ENCODE data around the gene ZRANB1. TPM values are rescaled to one million over a fixed set of nuclear protein-coding genes. Genes with fewer than 3 reads are reported as not detected.

Gene ZRANB1
- total and polyA plus RNA-seq, 2 of the 4 experiments (the other 2 are of a cell fraction): 11.2 to 24.7 TPM

DNA sequence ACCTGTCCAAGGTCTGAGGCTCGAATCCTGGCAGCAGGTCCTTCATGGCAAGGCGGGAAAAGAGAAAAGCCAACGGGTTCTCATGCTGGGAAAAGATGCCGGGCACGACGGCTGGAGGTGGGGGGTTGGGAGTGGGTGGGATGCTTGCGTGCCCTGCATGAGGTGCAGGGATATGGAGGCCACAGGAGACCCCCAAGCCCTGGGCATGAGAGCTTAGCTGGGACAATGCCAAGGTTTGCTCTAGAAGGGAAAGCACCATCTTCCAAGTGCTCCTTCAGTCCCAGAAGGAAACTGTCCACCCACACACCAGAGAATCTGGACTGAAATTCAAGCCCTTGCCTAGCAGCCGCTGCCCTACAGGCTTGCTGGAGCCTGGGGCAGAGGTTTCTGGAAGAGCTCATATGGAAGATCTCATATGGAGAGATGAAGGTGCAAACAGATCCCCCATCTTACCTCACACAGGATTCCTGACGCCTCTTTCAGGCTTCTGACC lies 64.3 kb downstream of the ZRANB1 start:
- DNase-seq: peak; percentile 54
- Histone ChIP-seq H2BK5ac (ENCODE audit: low read depth, low read length, poor library complexity, severe bottlenecking) (no peak overlapping the region), H3K4ac (ENCODE audit: low read depth, low read length) (no peak overlapping the region), H3K9me3 (ENCODE audit: control insufficient read depth, insufficient read depth, low read length) (no peaks in the 10 kb centered on the region), H3K14ac (replicated peaks; ENCODE audit: low read depth, low read length) (no peak overlapping the region), H4K20me1 (ENCODE audit: insufficient read depth, low read length) (peaks cover 68% of the 10 kb centered on the region), H3K27me3 (ENCODE audit: control insufficient read depth, insufficient read depth, low read length) (no peaks in the 10 kb centered on the region), H2AK5ac (ENCODE audit: low read depth, low read length) (no peak overlapping the region), H3K36me3 (ENCODE audit: control insufficient read depth, insufficient read depth, low read length) (peaks cover 28% of the 10 kb centered on the region; the same call in 1 of the 2 replicates), H3K9ac (ENCODE audit: low read depth, low read length) (no peak overlapping the region), H3K79me1 (ENCODE audit: low read depth in 1 of 2, low read length in 2 of 2) (peaks cover 32 to 92% of the 10 kb centered on the region in 2 experiments), H2BK15ac (ENCODE audit: low read depth, low read length) (no peak overlapping the region), H2AFZ (replicated peaks; ENCODE audit: low read length, poor library complexity) (no peak overlapping the region), H2AK9ac (replicated peaks; ENCODE audit: low read depth, low read length, poor library complexity) (no peak overlapping the region), H4K91ac (ENCODE audit: insufficient read depth, low read depth, low read length) (no peak overlapping the region), H4K8ac (ENCODE audit: low read depth in 2 of 2, low read length in 2 of 2) (no peak overlapping the region), H2BK20ac (ENCODE audit: low read depth, low read length) (no peak overlapping the region), H3K56ac (ENCODE audit: extremely low read depth, insufficient read depth, low read length) (no peak overlapping the region), H2BK120ac (ENCODE audit: low read depth, low read length) (no peak overlapping the region), H3K4me1 (ENCODE audit: control insufficient read depth, insufficient read depth, low read length) (peaks cover 18% of the 10 kb centered on the region; the same call in 1 of the 2 replicates), H3K4me3 (ENCODE audit: insufficient read depth, low read depth, low read length) (no peak overlapping the region), H3K23ac (ENCODE audit: low read depth, low read length) (no peak overlapping the region), H4K5ac (ENCODE audit: low read depth, low read length) (no peak overlapping the region), H3K18ac (ENCODE audit: low read depth, low read length) (no peak overlapping the region), H3K27ac (ENCODE audit: insufficient read depth, low read length) (no peak overlapping the region), H3K4me2 (ENCODE audit: low read depth, low read length) (no peak overlapping the region), H3K9me1 (ENCODE audit: insufficient read depth, low read length) (peaks cover 24% of the 10 kb centered on the region)
- WGBS, 2 experiments (ENCODE audit: extremely low coverage in 2 of 2, insufficient read length in 1 of 2): no CpG with 5 or more reads among the region's 9 CpGs
- ChIA-PET CTCF (no interaction called here), POLR2A (ENCODE audit: unreplicated experiment) (no interaction called here)
- in situ Hi-C loops (cut with MboI; ENCODE audit: low sequenced_read_pairs) (no loop called here), dilution Hi-C loops (cut with HindIII; ENCODE audit: low sequenced_read_pairs, unreplicated experiment) (no loop called here), intact Hi-C loops (cut with micrococcal nuclease) (no loop called here)
- no peak for TF ChIP-seq MXI1 (IDR thresholded peaks at IDR 0.05; ENCODE audit: borderline replicate concordance, low read depth, low read length)
- no TSS peak for BruUV-seq (replicated peaks)
- no peak for ATAC-seq (ENCODE audit: low read depth)

Data from IMR-90 (cell line).